ENCODE measurements around the gene PHACTR3.

DNA sequence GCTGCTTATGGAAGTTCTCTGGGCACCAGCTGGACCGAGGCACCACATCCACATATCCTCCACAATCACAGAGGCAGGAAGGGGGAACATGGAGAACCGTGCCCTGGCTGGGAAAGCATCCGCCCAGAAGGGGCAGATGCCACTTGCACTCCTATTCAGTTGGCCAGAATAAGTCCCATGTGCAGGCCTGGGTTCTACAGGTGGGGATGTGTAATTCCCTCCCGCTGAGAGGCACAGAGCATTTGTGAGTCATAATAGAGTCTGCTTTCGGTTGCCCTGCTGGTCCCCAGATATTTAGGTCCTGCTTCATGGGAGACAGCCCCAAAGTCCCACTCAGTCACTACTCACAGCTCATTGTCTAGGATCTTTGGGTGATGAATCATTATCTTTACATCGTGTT, 104.0 kb downstream of the PHACTR3 start:
- TF ChIP-seq, protein P1, sequence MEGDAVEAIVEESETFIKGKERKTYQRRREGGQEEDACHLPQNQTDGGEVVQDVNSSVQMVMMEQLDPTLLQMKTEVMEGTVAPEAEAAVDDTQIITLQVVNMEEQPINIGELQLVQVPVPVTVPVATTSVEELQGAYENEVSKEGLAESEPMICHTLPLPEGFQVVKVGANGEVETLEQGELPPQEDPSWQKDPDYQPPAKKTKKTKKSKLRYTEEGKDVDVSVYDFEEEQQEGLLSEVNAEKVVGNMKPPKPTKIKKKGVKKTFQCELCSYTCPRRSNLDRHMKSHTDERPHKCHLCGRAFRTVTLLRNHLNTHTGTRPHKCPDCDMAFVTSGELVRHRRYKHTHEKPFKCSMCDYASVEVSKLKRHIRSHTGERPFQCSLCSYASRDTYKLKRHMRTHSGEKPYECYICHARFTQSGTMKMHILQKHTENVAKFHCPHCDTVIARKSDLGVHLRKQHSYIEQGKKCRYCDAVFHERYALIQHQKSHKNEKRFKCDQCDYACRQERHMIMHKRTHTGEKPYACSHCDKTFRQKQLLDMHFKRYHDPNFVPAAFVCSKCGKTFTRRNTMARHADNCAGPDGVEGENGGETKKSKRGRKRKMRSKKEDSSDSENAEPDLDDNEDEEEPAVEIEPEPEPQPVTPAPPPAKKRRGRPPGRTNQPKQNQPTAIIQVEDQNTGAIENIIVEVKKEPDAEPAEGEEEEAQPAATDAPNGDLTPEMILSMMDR (IDR thresholded peaks at IDR 0.05) = no peak
- no peak for TF ChIP-seq POLR2AphosphoS5 (IDR thresholded peaks at IDR 0.05)

Data from prostate gland (tissue), 2 donors.